ENCODE results near the gene MED12L.
"Not testable (repeated sequence)": the region's sequence is repeated elsewhere in the genome, so short reads cannot be mapped to it uniquely, and the experiment has no call there.

Gene MED12L

GRCh38 chr3:151226825-151227224, 141.4 kb downstream of the MED12L start:
- in situ Hi-C loops (cut with MboI; ENCODE audit: low pct_unique_long_range_greater_than_20kb, low sequenced_read_pairs), result no loop called here
- no peak for DNase-seq

GRCh38 chr3:151227266-151227806, 141.9 kb downstream of the MED12L start:
- in situ Hi-C loops (cut with MboI; ENCODE audit: low pct_unique_long_range_greater_than_20kb, low sequenced_read_pairs), result no loop called here
- no peak for DNase-seq

GRCh38 chr3:151227807-151228665, 142.6 kb downstream of the MED12L start:
- DNase-seq, result peak; percentile 89
- in situ Hi-C loops (cut with MboI; ENCODE audit: low pct_unique_long_range_greater_than_20kb, low sequenced_read_pairs), result no loop called here

- in situ Hi-C loops (cut with MboI; ENCODE audit: low pct_unique_long_range_greater_than_20kb, low sequenced_read_pairs), result no loop called here
- DNase-seq, result no peak
Measured at GRCh38 chr3:151228666-151229040, 143.2 kb downstream of the MED12L start.

GRCh38 chr3:151230646-151231045, 145.2 kb downstream of the MED12L start:
- in situ Hi-C loops (cut with MboI; ENCODE audit: low pct_unique_long_range_greater_than_20kb, low sequenced_read_pairs), result no loop called here
- peak; percentile 63 for DNase-seq

GRCh38 chr3:151232403-151232802, 146.9 kb downstream of the MED12L start:
- in situ Hi-C loops (cut with MboI; ENCODE audit: low pct_unique_long_range_greater_than_20kb, low sequenced_read_pairs); DNase-seq: not testable (repeated sequence)

GRCh38 chr3:151232991-151233390, 147.5 kb downstream of the MED12L start:
- in situ Hi-C loops (cut with MboI; ENCODE audit: low pct_unique_long_range_greater_than_20kb, low sequenced_read_pairs), result no loop called here
- DNase-seq, result no peak

GRCh38 chr3:151234825-151235224, 149.4 kb downstream of the MED12L start:
- in situ Hi-C loops (cut with MboI; ENCODE audit: low pct_unique_long_range_greater_than_20kb, low sequenced_read_pairs), result no loop called here
- no peak for DNase-seq

- in situ Hi-C loops (cut with MboI; ENCODE audit: low pct_unique_long_range_greater_than_20kb, low sequenced_read_pairs), result no loop called here
- no peak for DNase-seq
Measured at GRCh38 chr3:151236316-151236715, 150.9 kb downstream of the MED12L start.

- DNase-seq, result no peak
- in situ Hi-C loops (cut with MboI; ENCODE audit: low pct_unique_long_range_greater_than_20kb, low sequenced_read_pairs), result no loop called here
Measured at GRCh38 chr3:151236736-151237135, 151.3 kb downstream of the MED12L start.

- DNase-seq; in situ Hi-C loops (cut with MboI; ENCODE audit: low pct_unique_long_range_greater_than_20kb, low sequenced_read_pairs): not testable (repeated sequence)
Measured at GRCh38 chr3:151242006-151242405, 156.5 kb downstream of the MED12L start.

GRCh38 chr3:151248772-151249337, 163.4 kb downstream of the MED12L start:
- DNase-seq, result no peak
- in situ Hi-C loops (cut with MboI; ENCODE audit: low pct_unique_long_range_greater_than_20kb, low sequenced_read_pairs), result no loop called here

- DNase-seq, result no peak
- in situ Hi-C loops (cut with MboI; ENCODE audit: low pct_unique_long_range_greater_than_20kb, low sequenced_read_pairs), result no loop called here
Measured at GRCh38 chr3:151256749-151257148, 171.3 kb downstream of the MED12L start.

- DNase-seq, result no peak
- in situ Hi-C loops (cut with MboI; ENCODE audit: low pct_unique_long_range_greater_than_20kb, low sequenced_read_pairs), result no loop called here
Measured at GRCh38 chr3:151259664-151260063, 174.2 kb downstream of the MED12L start.

- in situ Hi-C loops (cut with MboI; ENCODE audit: low pct_unique_long_range_greater_than_20kb, low sequenced_read_pairs), result no loop called here
- DNase-seq, result no peak
Measured at GRCh38 chr3:151262871-151263525, 177.5 kb downstream of the MED12L start.

- in situ Hi-C loops (cut with MboI; ENCODE audit: low pct_unique_long_range_greater_than_20kb, low sequenced_read_pairs), result no loop called here
Measured at GRCh38 chr3:151264605-151265004, 179.1 kb downstream of the MED12L start.

GRCh38 chr3:151265166-151265565, 179.7 kb downstream of the MED12L start:
- in situ Hi-C loops (cut with MboI; ENCODE audit: low pct_unique_long_range_greater_than_20kb, low sequenced_read_pairs), result no loop called here
- DNase-seq, result peak; percentile 74

More at GRCh38 chr3:151264605-151265004, 179.1 kb downstream of the MED12L start:
- DNase-seq, result no peak

GRCh38 chr3:151265866-151266265, 180.4 kb downstream of the MED12L start:
- DNase-seq, result peak; percentile 91

GRCh38 chr3:151267066-151267465, 181.6 kb downstream of the MED12L start:
- no peak for DNase-seq
- in situ Hi-C loops (cut with MboI; ENCODE audit: low pct_unique_long_range_greater_than_20kb, low sequenced_read_pairs), result no loop called here

More at GRCh38 chr3:151265866-151266265, 180.4 kb downstream of the MED12L start:
- in situ Hi-C loops (cut with MboI; ENCODE audit: low pct_unique_long_range_greater_than_20kb, low sequenced_read_pairs), result no loop called here
